ENCODE measurements around the gene STEAP4.

- no peak for TF ChIP-seq POLR2A (IDR thresholded peaks at IDR 0.05)
- TF ChIP-seq EP300 (IDR thresholded peaks at IDR 0.05; ENCODE audit: low read depth): no peak
These were observed 51.8 kb downstream of the STEAP4 start for GRCh38 chr7:88254721-88255424.
